ENCODE data around the gene MYO1G.
"Not testable (repeated sequence)": the region's sequence is repeated elsewhere in the genome, so short reads cannot be mapped to it uniquely, and the experiment has no call there.

The MYO1G gene

GRCh38 chr7:44944821-44945220 is 34.0 kb downstream of the MYO1G start:
- H3K4me3 ChIP-seq (ENCODE audit: control insufficient read depth, low read depth, low read length): no peak overlapping the region
- no peak for DNase-seq (ENCODE audit: low read depth)
- TF ChIP-seq CTCF (IDR thresholded peaks at IDR 0.05; ENCODE audit: control insufficient read depth, insufficient read depth, low read depth, low read length, missing control alignments): no peak

GRCh38 chr7:44943631-44944030 is 35.2 kb downstream of the MYO1G start:
- TF ChIP-seq CTCF (IDR thresholded peaks at IDR 0.05; ENCODE audit: control insufficient read depth, insufficient read depth, low read depth, low read length, missing control alignments): no peak
- no peak overlapping the region for H3K4me3 ChIP-seq (ENCODE audit: control insufficient read depth, low read depth, low read length)
- no peak for DNase-seq (ENCODE audit: low read depth)

- no peak for DNase-seq (ENCODE audit: low read depth)
- no peak overlapping the region for H3K4me3 ChIP-seq (ENCODE audit: control insufficient read depth, low read depth, low read length)
- no peak for TF ChIP-seq CTCF (IDR thresholded peaks at IDR 0.05; ENCODE audit: control insufficient read depth, insufficient read depth, low read depth, low read length, missing control alignments)
Measured at GRCh38 chr7:44937426-44937825, 41.4 kb downstream of the MYO1G start.

- TF ChIP-seq CTCF (IDR thresholded peaks at IDR 0.05; ENCODE audit: control insufficient read depth, insufficient read depth, low read depth, low read length, missing control alignments): no peak
- DNase-seq (ENCODE audit: low read depth): no peak
- no peak overlapping the region for H3K4me3 ChIP-seq (ENCODE audit: control insufficient read depth, low read depth, low read length)
Measured at GRCh38 chr7:44936322-44936721, 42.5 kb downstream of the MYO1G start.

- no peak for TF ChIP-seq CTCF (IDR thresholded peaks at IDR 0.05; ENCODE audit: control insufficient read depth, insufficient read depth, low read depth, low read length, missing control alignments)
- no peak overlapping the region for H3K4me3 ChIP-seq (ENCODE audit: control insufficient read depth, low read depth, low read length)
- no peak for DNase-seq (ENCODE audit: low read depth)
Measured at GRCh38 chr7:44935583-44935982, 43.2 kb downstream of the MYO1G start.

GRCh38 chr7:44935016-44935415 is 43.8 kb downstream of the MYO1G start:
- no peak for DNase-seq (ENCODE audit: low read depth)
- TF ChIP-seq CTCF (IDR thresholded peaks at IDR 0.05; ENCODE audit: control insufficient read depth, insufficient read depth, low read depth, low read length, missing control alignments): no peak
- H3K4me3 ChIP-seq (ENCODE audit: control insufficient read depth, low read depth, low read length): no peak overlapping the region

- DNase-seq (ENCODE audit: low read depth); H3K4me3 ChIP-seq (ENCODE audit: control insufficient read depth, low read depth, low read length): not testable (repeated sequence)
Measured at GRCh38 chr7:44934510-44934909, 44.3 kb downstream of the MYO1G start.
